BJ (cell line): Measurements from ENCODE around the gene INTS3. TPM values are rescaled to one million over a fixed set of nuclear protein-coding genes. Genes with fewer than 3 reads are reported as not detected.

Experiments used
- CTCF ChIA-PET: fragments of 350-600 bp; formaldehyde crosslinking; extraction: SDS; loops from one replicate; lab custom pipeline; 2021; ENCODE audit warnings: antibody characterized with exemption, inconsistent platforms; lab: Yijun Ruan, JAX
- POLR2A ChIA-PET: fragments of 300-600 bp; sonication (Branson Sonifier 250); formaldehyde crosslinking; extraction: SDS; loops from one replicate; lab custom pipeline; 2021; ENCODE audit warnings: antibody characterized with exemption; lab: Charles Lee
- DNase-seq: peaks from one replicate; pipeline ENCODE4 v3.0.0-alpha.2; 2011; ENCODE audit warnings: low read depth
- H3K27me3 ChIP-seq: 2 replicates; pipeline ENCODE4 v1.6.0; 2011; ENCODE audit warnings: low read length; ENCODE audit not compliant: control insufficient read depth, insufficient read depth
- H3K36me3 ChIP-seq: 2 replicates; pipeline ENCODE4 v1.5.1; 2011; ENCODE audit warnings: low read length; ENCODE audit not compliant: control insufficient read depth, insufficient read depth
- H3K4me3 ChIP-seq: 2 replicates; pipeline ENCODE4 v1.5.1; 2011; ENCODE audit warnings: low read depth, mild to moderate bottlenecking, control low read depth, low read length
- CTCF ChIP-seq: IDR thresholded peaks from 2 replicates; pipeline ENCODE4 v1.5.1; 2011; ENCODE audit warnings: low read depth, mild to moderate bottlenecking, control low read depth, inconsistent platforms, low read length, moderate library complexity; ENCODE audit not compliant: insufficient read depth
- polyA plus RNA-seq: library from polyadenylated mRNA; depleted of rRNA; stranded (reverse); fragments of >200 nt; gene quantifications from 2 replicates; pipeline ENCODE4 v1.2.3, GENCODE V29; 2011

The INTS3 gene
- polyA plus RNA-seq, 1 experiment, result 52.8 TPM

- CTCF ChIA-PET, result interaction anchor here (0.7 to 3.8 kb wide), 3 partner anchors 9 to 194 kb away, joined by 3 to 23 read pairs (median 3); partner anchors contain the start of gene RAB13
- no peak for DNase-seq
- no peaks in the 10 kb centered on the region for H3K36me3 ChIP-seq
- no peaks in the 10 kb centered on the region for H3K27me3 ChIP-seq
- TF ChIP-seq CTCF, result no peak
- POLR2A ChIA-PET, result no interaction called here
- no peak overlapping the region for H3K4me3 ChIP-seq
These were observed 65.6 kb downstream of the INTS3 start for GRCh38 chr1:153793261-153793972.

GRCh38 chr1:153793973-153794615, 66.2 kb downstream of the INTS3 start:
- no peak overlapping the region for H3K4me3 ChIP-seq
- ChIA-PET POLR2A (no interaction called here), CTCF (interaction anchor here (0.7 to 3.8 kb wide), 4 partner anchors 8 to 193 kb away, joined by 3 to 23 read pairs (median 4); partner anchors contain the start of gene RAB13)
- TF ChIP-seq CTCF, result no peak
- DNase-seq, result no peak
- H3K27me3 ChIP-seq, result no peaks in the 10 kb centered on the region
- H3K36me3 ChIP-seq, result no peaks in the 10 kb centered on the region

- no peak for DNase-seq
- Histone ChIP-seq H3K27me3 (no peaks in the 10 kb centered on the region), H3K4me3 (no peak overlapping the region), H3K36me3 (peaks cover 2% of the 10 kb centered on the region; the same call in 1 of the 2 replicates)
- ChIA-PET POLR2A (no interaction called here), CTCF (interaction anchor here (0.9 to 1.4 kb wide), 3 partner anchors 191 to 223 kb away, joined by 3 to 6 read pairs (median 3); no protein-coding TSS in a partner anchor)
- no peak for TF ChIP-seq CTCF
These were observed 66.9 kb downstream of the INTS3 start for GRCh38 chr1:153794624-153795329.

GRCh38 chr1:153795330-153795837, 67.5 kb downstream of the INTS3 start:
- POLR2A ChIA-PET, result no interaction called here
- Histone ChIP-seq H3K27me3 (no peaks in the 10 kb centered on the region), H3K4me3 (no peak overlapping the region), H3K36me3 (peaks cover 2% of the 10 kb centered on the region; the same call in 1 of the 2 replicates)
- TF ChIP-seq CTCF, result no peak
- CTCF ChIA-PET, result interaction anchor here (0.9 to 4.3 kb wide), 5 partner anchors 11 to 223 kb away, joined by 3 to 21 read pairs (median 6); partner anchors contain the start of gene RAB13
- DNase-seq, result no peak
